Mesothelial cell of epicardium (in vitro differentiated cells): Measurements from ENCODE around the gene UHMK1. TPM values are rescaled to one million over a fixed set of nuclear protein-coding genes. Genes with fewer than 3 reads are reported as not detected.
"Not testable (repeated sequence)": the region's sequence is repeated elsewhere in the genome, so short reads cannot be mapped to it uniquely, and the experiment has no call there.

Experiments
- DNase-seq, 2 experiments: peaks; one replicate each; pipeline ENCODE4 v3.0.0; 2021; ENCODE audit warnings: low spot score in 2 of 2; ENCODE audit not compliant: unreplicated experiment in 2 of 2
- H3K27ac Mint-ChIP-seq: 2 replicates; pipeline ENCODE4 v1.8.0; 2021; ENCODE audit warnings: mixed read lengths
- H3K27me3 Mint-ChIP-seq: 2 replicates; pipeline ENCODE4 v1.8.0; 2021; ENCODE audit warnings: low read depth, mixed read lengths
- H3K36me3 Mint-ChIP-seq: 2 replicates; pipeline ENCODE4 v1.8.0; 2021; ENCODE audit warnings: mixed read lengths
- H3K4me1 Mint-ChIP-seq: 2 replicates; pipeline ENCODE4 v1.8.0; 2021; ENCODE audit warnings: mixed read lengths
- H3K4me3 Mint-ChIP-seq: 2 replicates; pipeline ENCODE4 v1.8.0; 2021; ENCODE audit warnings: mild to moderate bottlenecking, moderate library complexity, mixed read lengths
- H3K9me3 Mint-ChIP-seq: 2 replicates; pipeline ENCODE4 v1.8.0; 2021; ENCODE audit warnings: mixed read lengths
- CTCF ChIP-seq: fragments of 200-600 bp; sonication (generic); IDR thresholded peaks from one replicate; pipeline ENCODE4 v1.5.0; 2021; ENCODE audit warnings: antibody characterized with exemption; ENCODE audit not compliant: unreplicated experiment
- total RNA-seq: library from RNA; stranded (reverse); gene quantifications from 3 replicates; pipeline ENCODE4 v1.2.1, GENCODE V29; 2021

UHMK1 gene
- total RNA-seq, 1 donor from 2014 or later, result 23.6 TPM

GRCh38 chr1:162485236-162485635, 12.4 kb upstream of the UHMK1 start:
- no peak overlapping the region for H3K4me3 Mint-ChIP-seq
- H3K4me1 Mint-ChIP-seq, result no peaks in the 10 kb centered on the region
- peaks cover 38% of the 10 kb centered on the region for H3K27me3 Mint-ChIP-seq
- no peak for DNase-seq
- H3K27ac Mint-ChIP-seq, result no peak overlapping the region
- H3K9me3 Mint-ChIP-seq, result peaks cover 12% of the 10 kb centered on the region
- no peak for TF ChIP-seq CTCF
- H3K36me3 Mint-ChIP-seq, result no peaks in the 10 kb centered on the region

GRCh38 chr1:162487241-162487640, 10.4 kb upstream of the UHMK1 start:
- Mint-ChIP-seq H3K27ac (no peak overlapping the region), H3K27me3 (peaks cover 43% of the 10 kb centered on the region), H3K36me3 (no peaks in the 10 kb centered on the region), H3K9me3 (no peaks in the 10 kb centered on the region), H3K4me1 (no peaks in the 10 kb centered on the region), H3K4me3 (no peak overlapping the region)
- no peak for TF ChIP-seq CTCF
- DNase-seq, result no peak

- H3K4me3 Mint-ChIP-seq, result no peak overlapping the region
- H3K27ac Mint-ChIP-seq, result no peak overlapping the region
- no peak for DNase-seq
- no peaks in the 10 kb centered on the region for H3K4me1 Mint-ChIP-seq
- no peaks in the 10 kb centered on the region for H3K36me3 Mint-ChIP-seq
- no peak for TF ChIP-seq CTCF
- no peaks in the 10 kb centered on the region for H3K9me3 Mint-ChIP-seq
- peaks cover 50% of the 10 kb centered on the region for H3K27me3 Mint-ChIP-seq
Observed at GRCh38 chr1:162488219-162488618, 9.4 kb upstream of the UHMK1 start.

GRCh38 chr1:162495531-162496233, 1.9 kb upstream of the UHMK1 start:
- H3K27ac Mint-ChIP-seq, DNase-seq, H3K9me3 Mint-ChIP-seq, H3K36me3 Mint-ChIP-seq, H3K4me3 Mint-ChIP-seq: not testable (repeated sequence)
- H3K4me1 Mint-ChIP-seq, result peaks cover 25% of the 10 kb centered on the region
- peaks cover 44% of the 10 kb centered on the region for H3K27me3 Mint-ChIP-seq

GRCh38 chr1:162497104-162497722, 405 bp upstream of the UHMK1 start:
- peaks cover 25% of the 10 kb centered on the region for H3K4me1 Mint-ChIP-seq
- peak overlapping the region; percentile 89 for H3K4me3 Mint-ChIP-seq
- no peaks in the 10 kb centered on the region for H3K9me3 Mint-ChIP-seq
- no peak for TF ChIP-seq CTCF
- H3K27ac Mint-ChIP-seq, result peak overlapping the region; percentile 86
- peaks cover 33% of the 10 kb centered on the region for H3K27me3 Mint-ChIP-seq
- no peak for DNase-seq
- peaks cover 8% of the 10 kb centered on the region for H3K36me3 Mint-ChIP-seq

- Mint-ChIP-seq H3K36me3 (peaks cover 8% of the 10 kb centered on the region), H3K9me3 (no peaks in the 10 kb centered on the region), H3K4me1 (peaks cover 25% of the 10 kb centered on the region), H3K4me3 (peak overlapping the region; percentile 89), H3K27ac (peak overlapping the region; percentile 88), H3K27me3 (peaks cover 22% of the 10 kb centered on the region)
- no peak for TF ChIP-seq CTCF
- DNase-seq, result no peak
Observed at GRCh38 chr1:162498496-162498810, 835 bp downstream of the UHMK1 start.
